Mesendoderm (in vitro differentiated cells): Measurements from ENCODE around the gene HSPB7.
A peak's percentile ranks its signal among the peaks of the same experiment; 100 is the strongest.
"Not testable (repeated sequence)": the region's sequence is repeated elsewhere in the genome, so short reads cannot be mapped to it uniquely, and the experiment has no call there.

ENCODE experiments used
- DNase-seq: peaks from one replicate; pipeline ENCODE4 v3.0.0; 2013
- H2AK5ac ChIP-seq: 2 replicates; pipeline ENCODE4 v1.6.1; 2013; ENCODE audit warnings: low read length, inconsistent platforms
- H2BK120ac ChIP-seq: 2 replicates; pipeline ENCODE4 v1.6.1; 2013; ENCODE audit warnings: low read depth, mild to moderate bottlenecking, low read length, moderate library complexity, mixed read lengths
- H2BK15ac ChIP-seq: replicated peaks from 2 replicates; pipeline ENCODE4 v1.6.1; 2013; ENCODE audit warnings: low read depth, mild to moderate bottlenecking, moderate library complexity
- H2BK5ac ChIP-seq: 2 replicates; pipeline ENCODE4 v1.6.1; 2013; ENCODE audit warnings: low read length, inconsistent platforms
- H3K18ac ChIP-seq: 2 replicates; pipeline ENCODE4 v1.6.1; 2013; ENCODE audit warnings: mild to moderate bottlenecking, low read length, mixed read lengths
- H3K23ac ChIP-seq: one replicate; pipeline ENCODE4 v1.6.1; 2013; ENCODE audit warnings: low read length
- H3K27ac ChIP-seq: 2 replicates; pipeline ENCODE4 v1.5.1; 2013; ENCODE audit warnings: low read depth, mild to moderate bottlenecking, inconsistent platforms, low read length, moderate library complexity
- H3K27me3 ChIP-seq: 2 replicates; pipeline ENCODE4 v1.6.1; 2013; ENCODE audit warnings: low read length, control low read depth, mild to moderate bottlenecking, inconsistent platforms; ENCODE audit not compliant: insufficient read depth, poor library complexity
- H3K36me3 ChIP-seq: 2 replicates; pipeline ENCODE4 v1.6.1; 2013; ENCODE audit warnings: low read length, inconsistent platforms; ENCODE audit not compliant: control insufficient read depth, insufficient read depth
- H3K4ac ChIP-seq: one replicate; pipeline ENCODE4 v1.6.1; 2013; ENCODE audit warnings: low read depth, mild to moderate bottlenecking, low read length, moderate library complexity
- H3K4me1 ChIP-seq: 2 replicates; pipeline ENCODE4 v1.6.1; 2013; ENCODE audit warnings: low read depth, low read length, inconsistent platforms; ENCODE audit not compliant: control insufficient read depth
- H3K4me2 ChIP-seq: 2 replicates; pipeline ENCODE4 v1.6.1; 2013; ENCODE audit warnings: low read length
- H3K4me3 ChIP-seq: 2 replicates; pipeline ENCODE4 v1.5.1; 2013; ENCODE audit warnings: mild to moderate bottlenecking, low read length
- H3K56ac ChIP-seq: one replicate; pipeline ENCODE4 v1.6.1; 2013; ENCODE audit warnings: low read length
- H3K79me1 ChIP-seq: 2 replicates; pipeline ENCODE4 v1.6.1; 2013; ENCODE audit warnings: low read length, inconsistent platforms
- H3K79me2 ChIP-seq: 2 replicates; pipeline ENCODE4 v1.6.1; 2013; ENCODE audit warnings: mild to moderate bottlenecking, low read length; ENCODE audit not compliant: control insufficient read depth, insufficient read depth
- H3K9ac ChIP-seq: 2 replicates; pipeline ENCODE4 v1.6.1; 2013; ENCODE audit warnings: low read length, inconsistent platforms
- H4K5ac ChIP-seq: one replicate; pipeline ENCODE4 v1.6.1; 2013; ENCODE audit warnings: low read length
- H4K8ac ChIP-seq: one replicate; pipeline ENCODE4 v1.6.1; 2013; ENCODE audit warnings: low read depth, mild to moderate bottlenecking, control low read depth, low read length, moderate library complexity
- WGBS: extraction: QIAGEN DNeasy Blood & Tissue Kit; methylation state at CpG from one replicate; pipeline ENCODE4 v1.1.7; 2013; ENCODE audit warnings: low lambda C conversion rate, missing lambda C conversion rate; ENCODE audit not compliant: insufficient coverage; ENCODE audit errors: extremely low coverage; 5-methylcytosine and 5-hydroxymethylcytosine counted together

HSPB7 gene

GRCh38 chr1:16047791-16048475, 30.1 kb upstream of the HSPB7 start:
- Histone ChIP-seq H3K79me1 (no peaks in the 10 kb centered on the region), H2AK5ac (no peak overlapping the region), H3K4ac (no peak overlapping the region), H3K23ac (no peak overlapping the region), H4K5ac (no peak overlapping the region), H2BK15ac (no peak overlapping the region), H3K18ac (no peak overlapping the region), H3K27me3 (no peaks in the 10 kb centered on the region), H3K9ac (no peak overlapping the region), H3K4me3 (no peak overlapping the region), H3K4me1 (no peaks in the 10 kb centered on the region), H2BK5ac (no peak overlapping the region), H3K4me2 (no peak overlapping the region), H3K56ac (peak overlapping the region; percentile 34), H3K79me2 (no peaks in the 10 kb centered on the region), H2BK120ac (no peak overlapping the region), H3K36me3 (no peaks in the 10 kb centered on the region), H3K27ac (no peak overlapping the region), H4K8ac (no peak overlapping the region)
- DNase-seq: no peak
- no CpG with 5 or more reads among the region's 19 CpGs for WGBS

GRCh38 chr1:16046842-16047241, 29.0 kb upstream of the HSPB7 start:
- H3K4me3 ChIP-seq: no peak overlapping the region
- H2BK120ac ChIP-seq: no peak overlapping the region
- no CpG with 5 or more reads among the region's 7 CpGs for WGBS
- H3K79me1 ChIP-seq: no peaks in the 10 kb centered on the region
- no peak overlapping the region for H2AK5ac ChIP-seq
- H3K18ac ChIP-seq: no peak overlapping the region
- no peak overlapping the region for H2BK5ac ChIP-seq
- no peaks in the 10 kb centered on the region for H3K4me1 ChIP-seq
- H3K4ac ChIP-seq: no peak overlapping the region
- no peak overlapping the region for H3K23ac ChIP-seq
- no peak overlapping the region for H3K9ac ChIP-seq
- no peak overlapping the region for H2BK15ac ChIP-seq
- DNase-seq: no peak
- H4K5ac ChIP-seq: no peak overlapping the region
- no peak overlapping the region for H3K4me2 ChIP-seq
- H3K27ac ChIP-seq: no peak overlapping the region
- H3K56ac ChIP-seq: no peak overlapping the region
- H3K36me3 ChIP-seq: no peaks in the 10 kb centered on the region
- no peaks in the 10 kb centered on the region for H3K79me2 ChIP-seq
- no peak overlapping the region for H4K8ac ChIP-seq
- H3K27me3 ChIP-seq: no peaks in the 10 kb centered on the region

DNA sequence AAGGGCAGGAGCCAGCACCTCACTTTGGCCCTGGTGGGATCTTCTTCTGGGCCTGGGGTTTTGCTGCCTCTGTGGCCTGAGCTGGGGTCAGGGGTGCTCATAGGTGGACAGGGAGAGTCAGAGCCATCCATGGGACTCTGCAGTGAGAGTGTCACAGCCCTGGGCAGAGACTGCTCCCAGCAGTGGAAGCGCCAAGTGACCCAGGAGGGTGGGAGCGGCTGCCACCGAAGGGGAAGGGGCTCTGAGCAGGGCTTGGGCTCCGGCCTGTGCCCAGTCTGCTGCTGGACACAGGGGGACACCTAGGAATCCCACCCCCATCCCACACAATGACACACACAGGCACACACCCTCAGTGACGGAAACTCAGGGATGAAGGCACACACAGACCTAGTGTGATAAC, 26.1 kb upstream of the HSPB7 start:
- Histone ChIP-seq H3K36me3 (no peaks in the 10 kb centered on the region), H3K27me3 (no peaks in the 10 kb centered on the region), H3K4me1 (no peaks in the 10 kb centered on the region), H3K79me1 (no peaks in the 10 kb centered on the region), H2BK15ac (no peak overlapping the region), H3K27ac (no peak overlapping the region), H3K4me2 (no peak overlapping the region), H3K9ac (no peak overlapping the region), H2AK5ac (no peak overlapping the region), H2BK120ac (no peak overlapping the region), H3K79me2 (no peaks in the 10 kb centered on the region), H4K5ac (no peak overlapping the region), H4K8ac (no peak overlapping the region), H2BK5ac (no peak overlapping the region), H3K4me3 (no peak overlapping the region), H3K56ac (no peak overlapping the region), H3K4ac (no peak overlapping the region), H3K23ac (no peak overlapping the region), H3K18ac (no peak overlapping the region)
- no peak for DNase-seq
- no CpG with 5 or more reads among the region's 5 CpGs for WGBS

DNA sequence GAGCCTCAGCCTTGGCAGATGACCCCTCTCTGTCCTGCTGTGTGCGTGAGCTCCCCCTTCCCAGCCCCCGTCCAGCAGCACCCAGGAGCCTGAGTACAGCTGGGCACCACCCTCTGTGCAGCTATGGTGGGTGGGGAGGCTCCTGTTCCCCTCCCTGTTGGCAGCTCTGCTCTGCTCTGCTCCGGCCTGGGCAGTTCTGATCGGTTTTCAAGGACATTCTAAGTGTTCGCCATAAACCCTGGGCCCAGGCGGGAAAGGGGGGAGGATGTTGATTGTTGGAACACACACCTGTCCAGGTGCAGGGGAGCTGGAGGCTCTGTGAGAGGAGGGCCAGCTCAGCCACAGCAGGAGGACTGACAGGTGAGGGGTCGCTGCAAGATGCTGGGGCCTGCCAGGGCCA, 25.7 kb upstream of the HSPB7 start, which contains the start of gene CLCNKB:
Gene CLCNKB (plus strand): TSS at position 262 of the 400 bp plus-strand sequence. CDS start 711 bp downstream, outside the sequence.
- Histone ChIP-seq H2BK120ac (no peak within 1 kb of the TSS), H2BK5ac (no peak within 1 kb of the TSS), H3K36me3 (no peaks in the 10 kb centered on the region), H3K79me2 (no peaks in the 10 kb centered on the region), H3K4me3 (no peak within 1 kb of the TSS), H3K23ac (no peak within 1 kb of the TSS), H3K18ac (no peak within 1 kb of the TSS), H4K8ac (no peak within 1 kb of the TSS), H2BK15ac (no peak within 1 kb of the TSS), H3K27ac (no peak within 1 kb of the TSS), H3K4me1 (no peaks in the 10 kb centered on the region), H2AK5ac (no peak within 1 kb of the TSS), H3K9ac (no peak within 1 kb of the TSS), H4K5ac (no peak within 1 kb of the TSS), H3K56ac (no peak within 1 kb of the TSS), H3K4me2 (no peak within 1 kb of the TSS), H3K79me1 (no peaks in the 10 kb centered on the region), H3K4ac (no peak within 1 kb of the TSS), H3K27me3 (no peaks in the 10 kb centered on the region)
- no CpG with 5 or more reads among the region's 7 CpGs for WGBS
- DNase-seq: no peak

DNA sequence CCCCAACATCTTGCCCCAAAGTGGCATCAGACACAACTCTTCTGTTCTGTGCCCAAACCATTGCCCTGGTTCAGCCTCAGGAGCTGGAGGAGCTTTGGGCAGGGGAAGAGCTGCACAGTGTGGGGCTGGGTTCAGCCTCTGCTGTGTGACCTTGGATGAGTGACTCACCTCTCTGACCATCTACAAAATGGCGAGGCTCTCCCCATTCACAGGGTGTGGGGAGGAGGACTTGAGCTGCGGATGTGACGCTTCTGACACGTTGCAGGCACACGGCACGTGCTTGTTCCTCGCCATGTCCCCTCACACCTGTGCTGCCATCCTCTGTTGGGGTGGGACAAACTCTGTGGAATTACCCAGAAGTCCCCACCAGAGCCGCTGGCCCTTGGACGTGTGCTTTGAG, 24.8 kb upstream of the HSPB7 start:
- not testable (repeated sequence) for H4K8ac ChIP-seq, H3K4me2 ChIP-seq, H2BK120ac ChIP-seq, H3K79me1 ChIP-seq, H3K4me1 ChIP-seq, H3K27me3 ChIP-seq, H3K18ac ChIP-seq, H3K4me3 ChIP-seq, H3K4ac ChIP-seq, H3K56ac ChIP-seq, H2BK5ac ChIP-seq, H2BK15ac ChIP-seq, DNase-seq, H3K9ac ChIP-seq, H4K5ac ChIP-seq, H2AK5ac ChIP-seq, H3K36me3 ChIP-seq, H3K79me2 ChIP-seq, H3K27ac ChIP-seq, H3K23ac ChIP-seq
- WGBS: no CpG with 5 or more reads among the region's 9 CpGs

DNA sequence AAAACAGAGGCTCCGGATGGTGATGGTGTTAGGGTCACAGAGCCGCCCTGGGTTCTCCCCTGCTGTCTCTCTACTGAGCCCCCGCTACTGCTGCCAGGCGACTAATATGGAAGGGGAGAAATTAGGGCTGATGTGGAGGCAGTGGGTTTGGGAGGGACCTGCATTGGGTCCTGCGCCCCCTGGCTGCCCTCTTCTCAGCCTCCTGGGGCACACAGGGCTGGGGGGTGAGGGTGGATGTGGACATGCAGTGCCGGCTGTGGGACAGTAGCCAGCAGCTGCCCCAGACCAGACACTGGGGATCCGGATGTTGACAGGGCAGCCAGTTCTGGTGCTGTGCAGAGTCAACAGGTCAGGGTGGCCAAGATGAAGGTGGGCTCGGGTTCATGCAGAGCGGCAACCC, 24.3 kb upstream of the HSPB7 start:
- Histone ChIP-seq H3K36me3 (no peaks in the 10 kb centered on the region), H3K79me1 (no peaks in the 10 kb centered on the region), H3K27ac (no peak overlapping the region), H3K56ac (no peak overlapping the region), H3K4me2 (no peak overlapping the region), H3K27me3 (no peaks in the 10 kb centered on the region), H3K4me3 (no peak overlapping the region), H3K9ac (no peak overlapping the region), H2BK15ac (no peak overlapping the region), H2BK5ac (no peak overlapping the region), H2BK120ac (no peak overlapping the region), H3K79me2 (no peaks in the 10 kb centered on the region), H3K23ac (no peak overlapping the region), H3K18ac (no peak overlapping the region), H4K8ac (no peak overlapping the region), H3K4ac (no peak overlapping the region), H2AK5ac (no peak overlapping the region), H4K5ac (no peak overlapping the region), H3K4me1 (no peaks in the 10 kb centered on the region)
- WGBS: no CpG with 5 or more reads among the region's 9 CpGs
- DNase-seq: no peak
